Measurements from ENCODE around the gene DIO2.

GRCh38 chr14:80186301-80186800, 25.0 kb downstream of the DIO2 start:
- TF ChIP-seq, protein P1, sequence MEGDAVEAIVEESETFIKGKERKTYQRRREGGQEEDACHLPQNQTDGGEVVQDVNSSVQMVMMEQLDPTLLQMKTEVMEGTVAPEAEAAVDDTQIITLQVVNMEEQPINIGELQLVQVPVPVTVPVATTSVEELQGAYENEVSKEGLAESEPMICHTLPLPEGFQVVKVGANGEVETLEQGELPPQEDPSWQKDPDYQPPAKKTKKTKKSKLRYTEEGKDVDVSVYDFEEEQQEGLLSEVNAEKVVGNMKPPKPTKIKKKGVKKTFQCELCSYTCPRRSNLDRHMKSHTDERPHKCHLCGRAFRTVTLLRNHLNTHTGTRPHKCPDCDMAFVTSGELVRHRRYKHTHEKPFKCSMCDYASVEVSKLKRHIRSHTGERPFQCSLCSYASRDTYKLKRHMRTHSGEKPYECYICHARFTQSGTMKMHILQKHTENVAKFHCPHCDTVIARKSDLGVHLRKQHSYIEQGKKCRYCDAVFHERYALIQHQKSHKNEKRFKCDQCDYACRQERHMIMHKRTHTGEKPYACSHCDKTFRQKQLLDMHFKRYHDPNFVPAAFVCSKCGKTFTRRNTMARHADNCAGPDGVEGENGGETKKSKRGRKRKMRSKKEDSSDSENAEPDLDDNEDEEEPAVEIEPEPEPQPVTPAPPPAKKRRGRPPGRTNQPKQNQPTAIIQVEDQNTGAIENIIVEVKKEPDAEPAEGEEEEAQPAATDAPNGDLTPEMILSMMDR (IDR thresholded peaks at IDR 0.05) = no peak
- TF ChIP-seq POLR2A (IDR thresholded peaks at IDR 0.05) (no peak), POLR2AphosphoS5 (IDR thresholded peaks at IDR 0.05) (no peak), EP300 (IDR thresholded peaks at IDR 0.05) (no peak)
